ENCODE measurements around the gene PCDHAC1. TPM values are rescaled to one million over a fixed set of nuclear protein-coding genes. Genes with fewer than 3 reads are reported as not detected.
"Not testable (repeated sequence)": the region's sequence is repeated elsewhere in the genome, so short reads cannot be mapped to it uniquely, and the experiment has no call there.

PCDHAC1 gene, protein sequence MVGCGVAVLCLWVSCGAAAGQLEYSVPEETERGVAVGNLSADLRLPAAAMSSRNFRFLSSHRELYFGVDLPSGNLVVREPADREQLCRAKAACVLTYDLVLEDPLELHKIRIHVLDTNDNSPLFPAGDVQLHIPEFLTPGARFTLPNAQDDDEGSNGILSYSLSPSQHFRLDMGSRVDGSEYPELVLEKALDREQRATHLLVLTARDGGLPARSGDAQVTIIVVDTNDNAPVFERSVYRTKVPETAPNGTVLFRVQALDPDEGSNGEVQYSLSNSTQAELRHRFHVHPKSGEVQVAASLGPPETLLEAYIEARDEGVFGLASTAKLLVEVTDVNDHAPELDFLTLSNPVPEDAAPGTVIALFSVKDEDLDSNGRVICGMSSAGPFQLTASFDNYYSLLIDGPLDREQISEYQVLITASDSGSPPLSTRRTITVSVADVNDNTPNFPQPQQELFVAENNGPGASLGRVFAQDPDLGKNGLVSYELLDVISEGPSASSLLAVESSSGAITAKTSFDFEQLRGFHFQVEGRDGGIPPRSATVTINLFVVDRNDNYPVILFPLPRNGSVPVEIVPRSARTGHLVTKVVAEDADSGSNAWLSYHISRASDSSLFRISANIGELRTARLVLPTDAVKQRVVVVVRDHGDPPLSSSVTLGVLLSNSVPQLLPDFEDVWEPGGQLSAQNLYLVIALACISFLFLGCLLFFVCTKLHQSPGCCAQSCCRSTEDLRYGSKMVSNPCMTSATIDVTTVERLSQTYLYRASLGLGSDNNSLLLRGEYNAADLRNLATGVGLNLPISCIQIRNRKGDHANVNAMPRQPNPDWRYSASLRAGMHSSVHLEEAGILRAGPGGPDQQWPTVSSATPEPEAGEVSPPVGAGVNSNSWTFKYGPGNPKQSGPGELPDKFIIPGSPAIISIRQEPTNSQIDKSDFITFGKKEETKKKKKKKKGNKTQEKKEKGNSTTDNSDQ
- 0.69 TPM for total RNA-seq

DNA sequence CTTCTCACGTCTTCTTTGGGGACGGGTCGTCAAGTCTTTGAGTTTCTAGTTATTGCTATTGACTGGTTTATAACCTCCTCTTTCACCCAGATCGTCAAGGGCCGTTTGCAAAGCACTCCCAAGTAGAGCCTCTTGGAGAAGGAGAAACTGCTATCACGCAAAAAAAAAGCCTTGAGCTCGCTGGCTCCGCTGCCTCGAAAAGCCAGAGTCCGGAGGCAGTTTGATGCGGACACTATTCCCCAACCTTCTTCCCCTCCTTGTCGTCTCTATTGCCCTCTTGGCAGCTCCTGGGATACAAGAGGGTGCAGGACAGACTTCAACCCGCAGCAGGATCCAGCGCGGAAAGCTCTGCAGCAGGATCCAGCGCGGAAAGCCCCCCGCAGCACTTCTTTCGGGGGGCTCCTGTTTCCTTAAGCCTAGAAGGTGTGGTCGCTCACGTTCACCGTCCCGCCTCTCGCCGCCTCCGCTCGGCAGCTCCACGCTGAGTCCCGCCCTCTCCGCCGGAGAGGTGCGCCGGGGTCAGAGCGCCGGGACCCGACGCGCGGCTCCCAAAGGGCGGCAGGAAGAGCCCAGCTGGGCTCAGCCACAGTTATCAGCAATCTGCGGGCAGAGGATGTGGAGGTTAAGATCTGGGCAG is at the start of gene PCDHAC1:
TSS of gene PCDHAC1 (plus strand) at position 494 of the 637 bp plus-strand sequence. CDS start 594 bp downstream, outside the sequence.
- no peak for DNase-seq

DNA sequence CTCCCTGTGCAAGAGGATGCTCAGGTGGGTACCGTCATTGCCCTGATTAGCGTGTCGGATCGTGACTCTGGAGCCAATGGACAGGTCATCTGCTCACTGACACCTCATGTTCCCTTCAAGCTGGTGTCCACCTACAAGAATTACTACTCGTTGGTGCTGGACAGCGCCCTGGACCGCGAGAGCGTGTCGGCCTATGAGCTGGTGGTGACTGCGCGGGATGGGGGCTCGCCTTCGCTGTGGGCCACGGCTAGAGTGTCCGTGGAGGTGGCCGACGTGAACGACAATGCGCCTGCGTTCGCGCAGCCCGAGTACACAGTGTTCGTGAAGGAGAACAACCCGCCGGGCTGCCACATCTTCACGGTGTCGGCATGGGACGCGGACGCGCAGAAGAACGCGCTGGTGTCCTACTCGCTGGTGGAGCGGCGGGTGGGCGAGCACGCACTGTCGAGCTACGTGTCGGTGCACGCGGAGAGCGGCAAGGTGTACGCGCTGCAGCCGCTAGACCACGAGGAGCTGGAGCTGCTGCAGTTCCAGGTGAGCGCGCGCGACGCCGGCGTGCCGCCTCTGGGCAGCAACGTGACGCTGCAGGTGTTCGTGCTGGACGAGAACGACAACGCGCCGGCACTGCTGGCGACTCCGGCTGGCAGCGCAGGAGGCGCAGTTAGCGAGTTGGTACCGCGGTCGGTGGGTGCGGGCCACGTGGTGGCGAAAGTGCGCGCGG is 49.4 kb upstream of the PCDHAC1 start:
- DNase-seq: not testable (repeated sequence)

DNA sequence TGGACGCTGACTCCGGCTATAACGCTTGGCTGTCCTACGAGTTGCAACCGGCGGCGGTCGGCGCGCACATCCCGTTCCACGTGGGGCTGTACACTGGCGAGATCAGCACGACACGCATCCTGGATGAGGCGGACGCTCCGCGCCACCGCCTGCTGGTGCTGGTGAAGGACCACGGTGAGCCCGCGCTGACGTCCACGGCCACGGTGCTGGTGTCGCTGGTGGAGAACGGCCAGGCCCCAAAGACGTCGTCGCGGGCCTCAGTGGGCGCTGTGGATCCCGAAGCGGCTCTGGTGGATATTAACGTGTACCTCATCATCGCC is 48.9 kb upstream of the PCDHAC1 start:
- no peak for DNase-seq

DNA sequence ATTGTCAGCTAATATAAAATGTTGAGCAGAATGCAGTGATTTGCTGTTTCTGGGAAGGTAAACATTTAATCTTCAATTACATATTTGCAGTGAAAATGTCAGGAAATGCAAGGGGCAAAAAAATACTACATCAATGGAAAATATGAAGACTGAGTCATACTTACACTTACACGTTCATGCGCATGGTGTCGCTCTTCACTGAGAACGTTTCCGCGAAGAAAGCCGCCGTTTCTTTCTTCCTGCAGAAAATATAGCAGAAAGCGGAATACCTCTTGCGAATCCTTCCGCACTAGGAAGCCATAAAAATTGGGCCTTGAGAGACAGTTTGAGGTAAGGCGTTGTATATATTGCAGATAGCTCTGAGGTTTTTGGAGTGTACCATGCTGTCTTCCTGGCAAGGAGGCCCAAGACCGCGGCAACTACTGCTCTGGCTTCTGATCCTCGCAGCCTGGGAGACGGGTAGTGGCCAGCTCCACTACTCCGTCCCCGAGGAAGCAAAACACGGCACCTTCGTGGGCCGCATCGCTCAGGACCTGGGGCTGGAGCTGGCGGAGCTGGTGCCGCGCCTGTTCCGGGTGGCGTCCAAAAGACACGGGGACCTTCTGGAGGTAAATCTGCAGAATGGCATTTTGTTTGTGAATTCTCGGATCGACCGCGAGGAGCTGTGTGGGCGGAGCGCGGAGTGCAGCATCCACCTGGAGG is 44.1 kb upstream of the PCDHAC1 start, which contains the start of gene PCDHA13:
TSS of gene PCDHA13 (plus strand) at position 236 of the 702 bp plus-strand sequence. CDS start at position 381, 145 bp downstream.
- DNase-seq: peak; percentile 0

DNA sequence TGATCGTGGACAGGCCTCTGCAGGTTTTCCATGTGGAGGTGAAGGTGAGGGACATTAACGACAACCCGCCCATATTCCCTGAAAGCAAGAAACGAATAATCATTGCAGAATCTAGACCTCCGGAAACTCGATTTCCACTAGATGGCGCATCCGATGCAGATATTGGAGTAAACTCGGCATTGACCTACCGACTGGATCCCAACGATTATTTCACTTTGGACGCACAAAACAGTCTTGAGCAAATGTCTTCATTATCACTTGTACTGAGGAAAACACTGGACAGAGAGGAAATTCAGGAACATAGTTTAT is 43.6 kb upstream of the PCDHAC1 start:
- DNase-seq: no peak

DNA sequence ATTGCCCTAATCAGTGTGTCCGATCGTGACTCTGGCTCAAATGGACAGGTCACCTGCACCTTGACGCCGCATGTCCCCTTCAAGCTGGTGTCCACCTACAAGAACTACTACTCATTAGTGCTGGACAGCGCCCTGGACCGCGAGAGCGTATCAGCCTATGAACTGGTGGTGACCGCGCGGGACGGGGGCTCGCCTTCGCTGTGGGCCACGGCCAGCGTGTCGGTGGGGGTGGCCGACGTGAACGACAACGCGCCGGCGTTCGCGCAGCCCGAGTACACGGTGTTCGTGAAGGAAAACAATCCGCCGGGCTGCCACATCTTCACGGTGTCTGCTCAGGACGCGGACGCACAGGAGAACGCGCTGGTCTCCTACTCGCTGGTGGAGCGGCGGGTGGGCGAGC is 42.7 kb upstream of the PCDHAC1 start:
- DNase-seq: no peak

DNA sequence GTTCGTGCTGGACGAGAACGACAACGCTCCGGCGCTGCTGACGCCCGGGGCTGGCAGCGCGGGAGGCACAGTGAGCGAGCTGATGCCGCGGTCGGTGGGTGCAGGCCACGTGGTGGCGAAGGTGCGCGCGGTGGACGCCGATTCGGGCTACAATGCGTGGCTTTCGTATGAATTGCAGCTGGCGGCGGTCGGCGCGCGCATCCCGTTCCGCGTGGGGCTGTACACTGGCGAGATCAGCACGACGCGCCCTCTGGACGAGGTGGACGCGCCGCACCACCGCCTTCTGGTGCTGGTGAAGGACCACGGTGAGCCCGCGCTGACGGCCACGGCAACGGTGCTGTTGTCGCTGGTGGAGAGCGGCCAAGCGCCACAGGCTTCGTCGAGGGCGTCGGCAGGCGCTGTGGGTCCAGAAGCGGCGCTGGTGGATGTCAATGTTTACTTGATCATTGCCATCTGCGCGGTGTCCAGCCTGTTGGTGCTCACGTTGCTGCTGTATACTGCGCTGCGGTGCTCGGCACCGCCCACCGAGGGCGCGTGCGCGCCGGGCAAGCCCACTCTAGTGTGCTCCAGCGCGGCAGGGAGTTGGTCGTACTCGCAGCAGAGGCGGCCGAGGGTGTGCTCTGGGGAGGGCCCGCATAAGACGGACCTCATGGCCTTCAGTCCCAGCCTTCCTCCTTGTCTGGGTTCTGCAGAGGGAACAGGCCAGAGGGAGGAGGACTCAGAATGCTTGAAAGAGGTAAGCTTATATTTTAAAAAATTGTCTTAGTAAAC is 42.0 kb upstream of the PCDHAC1 start:
- DNase-seq: no peak

DNA sequence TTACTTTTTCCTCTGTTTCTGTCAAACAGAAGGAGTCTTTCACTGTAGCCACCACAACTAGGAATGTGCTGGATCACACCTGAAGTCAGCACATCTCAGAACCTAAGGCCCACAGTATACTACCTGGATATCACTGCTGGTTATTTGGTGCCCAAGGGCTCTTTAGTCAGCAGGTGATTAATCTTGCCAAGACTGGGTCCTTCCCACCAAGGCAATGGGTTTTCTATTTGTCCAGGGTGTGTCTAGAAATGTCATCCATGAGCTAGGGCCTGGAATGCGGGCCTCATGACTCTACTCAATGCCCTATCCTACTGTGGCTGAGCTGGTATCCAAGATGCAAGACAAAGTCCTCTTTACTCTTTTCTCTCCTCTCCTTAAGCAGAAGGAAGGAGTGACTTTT is 9.8 kb upstream of the PCDHAC1 start:
- no peak for DNase-seq

DNA sequence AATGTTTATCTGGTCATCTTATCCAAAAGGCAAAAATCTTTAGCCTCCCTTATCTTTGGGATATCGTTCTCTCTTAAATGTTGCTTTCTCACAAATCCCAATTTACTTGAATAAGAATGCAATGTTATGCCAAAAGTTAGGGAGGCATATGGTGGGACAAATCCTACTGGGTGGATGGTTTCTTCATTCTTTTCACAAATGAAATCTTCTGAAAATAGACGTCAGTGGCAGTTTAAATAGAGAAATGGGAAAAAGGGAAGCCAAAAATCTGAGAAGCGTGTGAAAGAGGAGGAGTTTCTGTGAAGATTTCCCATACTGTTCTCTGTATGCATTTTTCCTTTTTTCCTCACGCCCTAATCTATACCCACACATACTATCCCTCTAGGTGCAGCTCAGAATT is 2.5 kb upstream of the PCDHAC1 start:
- no peak for DNase-seq

DNA sequence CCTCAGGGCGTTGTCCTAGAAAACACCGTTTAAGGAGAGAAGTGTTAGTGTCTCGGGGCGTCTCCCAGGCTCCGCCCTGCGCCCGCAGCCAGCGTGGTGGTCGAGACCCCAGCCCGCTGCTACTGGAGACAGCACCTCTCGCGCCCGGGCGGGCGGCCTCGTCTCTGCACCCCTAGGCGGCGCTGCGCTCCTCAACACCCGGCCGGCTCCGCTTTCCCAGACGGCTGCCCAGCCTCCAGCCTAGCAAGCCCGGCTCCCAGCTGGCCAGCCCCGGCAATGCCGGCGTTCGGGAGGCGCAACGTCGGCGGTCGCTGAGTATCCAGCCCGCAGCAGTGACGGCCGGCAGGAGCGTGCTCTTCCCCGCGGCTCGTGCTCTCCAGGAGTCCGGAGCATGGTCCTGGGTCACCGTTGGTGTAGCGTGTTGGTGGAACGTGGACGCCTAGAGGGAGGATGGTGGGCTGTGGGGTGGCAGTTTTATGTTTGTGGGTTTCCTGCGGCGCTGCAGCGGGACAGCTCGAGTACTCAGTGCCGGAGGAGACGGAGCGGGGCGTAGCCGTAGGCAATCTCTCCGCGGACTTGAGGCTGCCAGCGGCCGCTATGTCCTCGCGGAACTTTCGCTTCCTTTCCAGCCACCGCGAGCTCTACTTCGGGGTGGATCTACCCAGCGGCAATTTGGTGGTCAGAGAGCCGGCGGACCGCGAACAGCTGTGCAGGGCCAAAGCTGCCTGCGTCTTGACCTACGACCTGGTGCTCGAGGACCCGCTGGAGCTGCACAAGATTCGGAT is 536 bp downstream of the PCDHAC1 start:
- DNase-seq: peak; percentile 31

DNA sequence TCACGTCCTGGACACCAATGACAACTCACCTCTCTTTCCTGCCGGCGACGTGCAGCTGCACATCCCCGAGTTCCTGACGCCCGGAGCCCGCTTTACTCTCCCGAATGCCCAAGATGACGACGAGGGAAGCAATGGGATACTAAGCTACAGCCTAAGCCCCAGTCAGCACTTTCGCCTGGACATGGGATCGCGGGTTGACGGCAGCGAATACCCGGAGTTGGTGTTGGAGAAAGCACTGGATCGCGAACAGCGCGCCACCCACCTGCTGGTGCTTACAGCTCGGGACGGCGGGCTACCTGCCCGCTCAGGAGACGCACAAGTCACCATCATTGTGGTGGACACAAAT is 1.1 kb downstream of the PCDHAC1 start:
- DNase-seq: no peak

DNA sequence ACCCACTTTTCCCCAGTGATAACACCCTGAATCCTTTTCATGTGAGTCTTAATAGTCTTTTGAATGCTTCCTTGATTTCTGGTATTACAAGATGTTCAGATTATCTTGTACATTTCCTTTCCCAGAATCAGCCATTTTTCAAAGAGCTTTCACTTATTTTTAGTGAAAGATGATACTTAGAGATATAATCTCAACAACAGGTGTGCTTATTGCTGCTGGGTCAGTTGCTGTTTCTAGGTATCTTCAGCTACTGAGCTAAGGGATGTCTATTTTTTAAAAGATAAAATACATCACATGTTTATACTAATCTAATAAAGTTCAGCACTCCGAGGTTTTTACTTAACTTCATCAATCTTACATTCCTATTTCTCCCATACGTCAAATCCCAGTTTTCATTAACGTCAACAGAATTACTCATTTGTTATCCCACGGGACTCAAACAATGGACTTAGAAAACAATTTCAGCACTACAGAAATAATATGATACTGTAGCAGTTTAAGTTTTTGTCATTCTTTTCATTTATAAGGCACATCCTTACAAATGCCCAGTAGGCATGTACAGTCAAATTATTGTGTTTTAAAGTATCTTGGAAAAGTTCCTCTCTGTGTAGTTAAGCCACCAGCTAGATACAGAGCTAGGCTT is 9.0 kb downstream of the PCDHAC1 start:
- DNase-seq: no peak

DNA sequence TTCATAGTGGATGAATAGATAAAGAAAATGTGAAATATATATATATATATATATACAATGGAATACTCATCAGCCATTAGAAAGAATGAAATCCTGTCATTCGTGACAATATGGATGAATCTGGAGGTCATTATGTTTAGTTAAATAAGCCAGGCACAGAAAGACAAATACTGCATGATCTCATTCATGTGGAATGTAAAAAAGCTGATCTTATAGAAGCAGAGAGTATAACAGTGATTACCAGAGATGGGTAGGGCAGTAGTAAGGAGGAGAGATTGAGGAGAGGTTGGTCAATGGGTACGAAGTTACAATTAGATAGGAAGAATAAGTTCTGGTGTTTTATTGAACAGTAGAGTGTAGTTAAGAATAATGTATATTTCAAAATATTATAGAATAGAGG is 20.5 kb downstream of the PCDHAC1 start:
- no peak for DNase-seq

DNA sequence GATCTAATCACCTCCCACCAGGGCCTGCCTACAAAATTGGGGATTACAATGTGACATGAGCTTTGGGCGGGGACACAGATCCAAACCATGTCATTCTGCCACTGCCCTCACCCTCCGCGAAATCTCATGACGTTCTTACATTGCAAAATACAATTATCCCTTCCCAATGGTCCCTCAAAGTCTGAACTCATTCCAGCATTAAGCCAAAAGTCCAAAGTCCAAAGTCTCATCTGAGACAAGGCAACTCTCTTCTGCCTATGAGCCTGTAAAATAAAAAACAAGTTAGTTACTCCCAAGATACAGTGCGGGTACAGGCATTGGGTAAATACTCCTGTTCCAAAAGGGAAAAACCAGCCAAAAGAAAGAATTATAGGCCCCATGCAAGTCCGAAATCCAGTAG is 25.5 kb downstream of the PCDHAC1 start:
- DNase-seq: no peak

DNA sequence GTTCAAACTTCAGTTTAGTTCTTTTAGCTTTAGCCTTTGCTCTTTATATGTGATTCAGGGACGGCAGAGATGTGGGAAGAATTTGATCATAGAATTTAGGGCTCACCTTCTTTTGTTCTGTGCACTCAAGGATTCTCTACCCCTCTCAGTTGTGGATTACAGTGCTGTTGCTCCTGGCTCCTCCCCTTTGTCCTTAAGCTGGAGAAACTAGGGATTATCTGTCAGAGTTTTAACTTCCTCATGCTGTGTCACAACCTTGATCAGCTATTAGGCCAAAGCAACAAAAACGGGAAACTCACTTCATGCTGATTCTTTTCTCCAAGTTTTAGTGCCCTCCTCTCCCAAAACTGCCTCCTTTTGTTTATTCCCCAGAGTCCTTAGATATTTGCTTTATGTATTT is 27.1 kb downstream of the PCDHAC1 start:
- no peak for DNase-seq

DNA sequence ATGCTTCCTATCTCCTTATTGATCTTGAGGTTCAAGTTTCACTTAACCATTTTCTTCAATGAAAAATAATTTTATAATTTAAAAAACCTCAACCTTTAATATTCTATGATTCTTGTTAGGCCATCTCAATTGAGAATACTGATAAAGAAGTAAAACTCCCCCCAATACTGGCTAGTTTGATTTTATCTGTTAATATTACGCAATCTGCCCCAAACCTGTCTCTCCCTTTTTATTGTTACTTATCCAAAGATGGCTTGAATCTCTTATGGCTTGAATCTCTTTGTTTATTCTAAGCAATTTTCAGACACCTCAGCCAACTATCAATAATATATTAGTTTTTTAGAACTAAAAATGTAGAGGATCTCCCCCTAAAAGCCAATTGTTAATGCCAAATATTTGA is 36.1 kb downstream of the PCDHAC1 start:
- no peak for DNase-seq

DNA sequence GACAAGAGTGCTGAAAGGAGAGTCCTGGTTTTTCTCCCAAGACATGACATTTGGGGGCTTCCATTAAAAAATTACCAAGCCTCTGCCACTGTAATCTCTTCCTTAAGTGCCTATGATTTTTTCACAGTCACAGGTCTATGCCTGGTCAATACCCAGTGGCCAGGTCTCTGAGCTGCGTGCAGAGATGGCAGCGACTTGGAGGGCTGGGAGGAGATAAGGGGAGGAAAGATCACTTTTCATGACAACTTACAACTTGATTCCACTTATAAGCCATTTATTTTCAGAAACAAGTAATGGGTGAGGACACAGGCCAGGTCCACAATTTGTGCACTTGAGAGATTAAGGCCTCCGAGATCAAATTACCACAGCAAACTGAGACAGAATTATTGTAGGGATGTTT is 38.3 kb downstream of the PCDHAC1 start:
- no peak for DNase-seq

DNA sequence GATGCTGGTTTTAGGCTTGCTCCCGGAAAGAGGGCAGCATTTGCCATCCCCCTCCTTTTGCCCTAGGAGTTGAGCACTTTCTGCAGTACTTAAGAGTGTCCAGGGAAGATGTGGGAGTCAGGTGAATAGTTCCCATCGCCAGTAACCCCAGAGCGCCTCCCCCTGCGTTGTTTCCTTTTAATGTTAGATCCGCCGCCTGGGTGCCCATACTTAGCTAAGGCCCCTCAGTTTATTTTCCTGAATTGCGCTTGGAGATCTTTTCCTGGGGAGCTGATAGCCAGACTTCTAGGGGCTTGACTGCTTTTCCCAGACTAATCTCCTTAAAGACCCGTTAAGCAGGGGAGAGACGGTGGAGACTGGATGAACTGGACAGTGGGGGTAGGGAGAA is 39.8 kb downstream of the PCDHAC1 start:
- DNase-seq: no peak
